Measurements from ENCODE around the gene NCK1.
A peak's percentile ranks its signal among the peaks of the same experiment; 100 is the strongest.

Gene NCK1

GRCh38 chr3:136840252-136840651 lies 21.8 kb upstream of the NCK1 start:
- no peak overlapping the region for H3K4me3 ChIP-seq (ENCODE audit: low read depth, low read length)
- no peak for TF ChIP-seq CTCF (IDR thresholded peaks at IDR 0.05; ENCODE audit: insufficient read depth, low read depth, low read length, missing control alignments)
- DNase-seq (ENCODE audit: low read depth): no peak

GRCh38 chr3:136842294-136842693 lies 19.7 kb upstream of the NCK1 start:
- TF ChIP-seq CTCF (IDR thresholded peaks at IDR 0.05; ENCODE audit: insufficient read depth, low read depth, low read length, missing control alignments): no peak
- no peak for DNase-seq (ENCODE audit: low read depth)
- H3K4me3 ChIP-seq (ENCODE audit: low read depth, low read length): no peak overlapping the region

- no peak for DNase-seq (ENCODE audit: low read depth)
- H3K4me3 ChIP-seq (ENCODE audit: low read depth, low read length): no peak overlapping the region
- TF ChIP-seq CTCF (IDR thresholded peaks at IDR 0.05; ENCODE audit: insufficient read depth, low read depth, low read length, missing control alignments): no peak
Measured at GRCh38 chr3:136844724-136845123, 17.3 kb upstream of the NCK1 start.

GRCh38 chr3:136852180-136852579 lies 9.8 kb upstream of the NCK1 start:
- no peak overlapping the region for H3K4me3 ChIP-seq (ENCODE audit: low read depth, low read length)
- TF ChIP-seq CTCF (IDR thresholded peaks at IDR 0.05; ENCODE audit: insufficient read depth, low read depth, low read length, missing control alignments): no peak
- no peak for DNase-seq (ENCODE audit: low read depth)

- no peak for DNase-seq (ENCODE audit: low read depth)
Measured at GRCh38 chr3:136856665-136857064, 5.3 kb upstream of the NCK1 start.

GRCh38 chr3:136858381-136858780 lies 3.6 kb upstream of the NCK1 start:
- DNase-seq (ENCODE audit: low read depth): no peak
- no peak overlapping the region for H3K4me3 ChIP-seq (ENCODE audit: low read depth, low read length)
- no peak for TF ChIP-seq CTCF (IDR thresholded peaks at IDR 0.05; ENCODE audit: insufficient read depth, low read depth, low read length, missing control alignments)

More at GRCh38 chr3:136856665-136857064, 5.3 kb upstream of the NCK1 start:
- no peak for TF ChIP-seq CTCF (IDR thresholded peaks at IDR 0.05; ENCODE audit: insufficient read depth, low read depth, low read length, missing control alignments)
- H3K4me3 ChIP-seq (ENCODE audit: low read depth, low read length): no peak overlapping the region

- TF ChIP-seq CTCF (IDR thresholded peaks at IDR 0.05; ENCODE audit: insufficient read depth, low read depth, low read length, missing control alignments): no peak
- peak overlapping the region; percentile 96 for H3K4me3 ChIP-seq (ENCODE audit: low read depth, low read length)
- DNase-seq (ENCODE audit: low read depth): peak; percentile 5
Measured at GRCh38 chr3:136860541-136860940, 1.5 kb upstream of the NCK1 start.

Measured in GM12865 (cell line).